Tibial nerve (tissue), 3 donors: ENCODE results near the gene FAM78B.

Source experiments
- POLR2A ChIP-seq, 2 donors: fragments of 450-650 bp; IDR thresholded peaks; one replicate each; pipeline ENCODE4 v1.6.1; 2017; ENCODE audit warnings: antibody characterized with exemption in 2 of 2, mild to moderate bottlenecking in 2 of 2, moderate library complexity in 2 of 2
- TF ChIP-seq, protein P1 (sequence below), 5 experiments: fragments of 200-600 bp in 3 of 5; fragments of 450-650 bp in 2 of 5; sonication (generic) in 3 of 5; IDR thresholded peaks; one replicate each; pipeline ENCODE4 v1.5.1; 2016 to 2019; ENCODE audit warnings: antibody characterized with exemption in 5 of 5, mild to moderate bottlenecking in 3 of 5, moderate library complexity in 2 of 5

DNA sequence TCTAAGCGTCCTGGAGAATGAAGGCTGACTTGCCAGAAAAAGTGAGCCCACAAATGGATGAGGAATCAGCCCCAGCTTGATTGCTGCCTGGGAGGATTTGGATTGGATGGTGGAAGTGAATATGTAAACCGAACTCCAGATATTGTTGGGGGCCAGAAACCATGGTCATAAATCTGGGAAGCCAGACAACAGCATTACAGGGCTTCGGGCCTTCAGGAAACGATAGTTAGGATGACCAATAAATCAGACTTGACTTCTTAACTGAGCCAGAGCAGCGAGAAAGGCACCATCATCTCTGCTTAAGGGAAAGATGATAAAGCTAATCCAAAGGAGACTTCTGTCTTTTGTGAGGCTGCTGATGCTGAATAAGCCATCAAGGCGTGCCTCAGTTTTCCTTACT is 26.6 kb downstream of the FAM78B start:
- no peak for TF ChIP-seq POLR2A (IDR thresholded peaks at IDR 0.05)
- TF ChIP-seq, protein P1, sequence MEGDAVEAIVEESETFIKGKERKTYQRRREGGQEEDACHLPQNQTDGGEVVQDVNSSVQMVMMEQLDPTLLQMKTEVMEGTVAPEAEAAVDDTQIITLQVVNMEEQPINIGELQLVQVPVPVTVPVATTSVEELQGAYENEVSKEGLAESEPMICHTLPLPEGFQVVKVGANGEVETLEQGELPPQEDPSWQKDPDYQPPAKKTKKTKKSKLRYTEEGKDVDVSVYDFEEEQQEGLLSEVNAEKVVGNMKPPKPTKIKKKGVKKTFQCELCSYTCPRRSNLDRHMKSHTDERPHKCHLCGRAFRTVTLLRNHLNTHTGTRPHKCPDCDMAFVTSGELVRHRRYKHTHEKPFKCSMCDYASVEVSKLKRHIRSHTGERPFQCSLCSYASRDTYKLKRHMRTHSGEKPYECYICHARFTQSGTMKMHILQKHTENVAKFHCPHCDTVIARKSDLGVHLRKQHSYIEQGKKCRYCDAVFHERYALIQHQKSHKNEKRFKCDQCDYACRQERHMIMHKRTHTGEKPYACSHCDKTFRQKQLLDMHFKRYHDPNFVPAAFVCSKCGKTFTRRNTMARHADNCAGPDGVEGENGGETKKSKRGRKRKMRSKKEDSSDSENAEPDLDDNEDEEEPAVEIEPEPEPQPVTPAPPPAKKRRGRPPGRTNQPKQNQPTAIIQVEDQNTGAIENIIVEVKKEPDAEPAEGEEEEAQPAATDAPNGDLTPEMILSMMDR (IDR thresholded peaks at IDR 0.05): no peak
